ENCODE measurements around the gene HNRNPUL1.
"Not testable (repeated sequence)": the region's sequence is repeated elsewhere in the genome, so short reads cannot be mapped to it uniquely, and the experiment has no call there.

Gene HNRNPUL1

GRCh38 chr19:41269571-41269970, 5.4 kb downstream of the HNRNPUL1 start:
- Histone ChIP-seq H3K4me3 (no peak overlapping the region), H3K4me2 (no peak overlapping the region), H3K9me3 (no peaks in the 10 kb centered on the region), H3K4me1 (peaks cover 25% of the 10 kb centered on the region), H3K27me3 (no peaks in the 10 kb centered on the region), H3K36me3 (peaks cover 81% of the 10 kb centered on the region), H4K20me1 (peaks cover 92% of the 10 kb centered on the region), H3K27ac (no peak overlapping the region), H3K9ac (no peak overlapping the region)
- TF ChIP-seq Cebpa-rat (IDR thresholded peaks at IDR 0.05), result no peak

- no peaks in the 10 kb centered on the region; the same call in 1 of the 2 replicates for H3K4me1 ChIP-seq
- peaks cover 100% of the 10 kb centered on the region for H3K36me3 ChIP-seq
- no peak overlapping the region for H3K9ac ChIP-seq
- no peak overlapping the region for H3K4me3 ChIP-seq
- no peak overlapping the region for H3K4me2 ChIP-seq
- H3K9me3 ChIP-seq, result no peaks in the 10 kb centered on the region
- no peaks in the 10 kb centered on the region for H3K27me3 ChIP-seq
- no peak overlapping the region for H3K27ac ChIP-seq
- peaks cover 100% of the 10 kb centered on the region for H4K20me1 ChIP-seq
- no peak for TF ChIP-seq Cebpa-rat (IDR thresholded peaks at IDR 0.05)
Observed at GRCh38 chr19:41273076-41273475, 8.9 kb downstream of the HNRNPUL1 start.

- TF ChIP-seq Cebpa-rat (IDR thresholded peaks at IDR 0.05), result no peak
- H3K36me3 ChIP-seq, result peaks cover 100% of the 10 kb centered on the region
- no peak overlapping the region for H3K4me2 ChIP-seq
- no peaks in the 10 kb centered on the region for H3K27me3 ChIP-seq
- no peaks in the 10 kb centered on the region for H3K4me1 ChIP-seq
- no peak overlapping the region for H3K4me3 ChIP-seq
- H3K9ac ChIP-seq, result no peak overlapping the region
- no peak overlapping the region for H3K27ac ChIP-seq
- H3K9me3 ChIP-seq, result no peaks in the 10 kb centered on the region
- peaks cover 100% of the 10 kb centered on the region for H4K20me1 ChIP-seq
Observed at GRCh38 chr19:41274802-41275201, 10.6 kb downstream of the HNRNPUL1 start.

GRCh38 chr19:41276231-41276630, 12.1 kb downstream of the HNRNPUL1 start:
- peaks cover 100% of the 10 kb centered on the region for H3K36me3 ChIP-seq
- H3K4me3 ChIP-seq, result no peak overlapping the region

GRCh38 chr19:41278478-41278877, 14.3 kb downstream of the HNRNPUL1 start:
- TF ChIP-seq Cebpa-rat (IDR thresholded peaks at IDR 0.05), result no peak
- H3K27me3 ChIP-seq, result no peaks in the 10 kb centered on the region
- peaks cover 100% of the 10 kb centered on the region for H3K36me3 ChIP-seq
- H3K27ac ChIP-seq, result no peak overlapping the region
- no peak overlapping the region for H3K4me3 ChIP-seq
- H3K4me2 ChIP-seq, result no peak overlapping the region
- H4K20me1 ChIP-seq, result peaks cover 99% of the 10 kb centered on the region
- no peak overlapping the region for H3K9ac ChIP-seq
- H3K4me1 ChIP-seq, result no peaks in the 10 kb centered on the region
- H3K9me3 ChIP-seq, result no peaks in the 10 kb centered on the region

More at GRCh38 chr19:41276231-41276630, 12.1 kb downstream of the HNRNPUL1 start:
- Histone ChIP-seq H4K20me1 (peaks cover 100% of the 10 kb centered on the region), H3K4me1 (no peaks in the 10 kb centered on the region), H3K4me2 (no peak overlapping the region), H3K9me3 (no peaks in the 10 kb centered on the region), H3K27ac (no peak overlapping the region), H3K27me3 (no peaks in the 10 kb centered on the region), H3K9ac (no peak overlapping the region)
- peak; percentile 67 for TF ChIP-seq Cebpa-rat (IDR thresholded peaks at IDR 0.05)

GRCh38 chr19:41288673-41289530, 24.7 kb downstream of the HNRNPUL1 start:
- peaks cover 98% of the 10 kb centered on the region for H3K36me3 ChIP-seq
- no peak overlapping the region for H3K4me2 ChIP-seq
- no peaks in the 10 kb centered on the region for H3K4me1 ChIP-seq
- no peak overlapping the region for H3K9ac ChIP-seq
- H3K27ac ChIP-seq, result no peak overlapping the region
- no peaks in the 10 kb centered on the region for H3K27me3 ChIP-seq
- H3K4me3 ChIP-seq, result no peak overlapping the region
- H3K9me3 ChIP-seq, result no peaks in the 10 kb centered on the region
- no peak for TF ChIP-seq Cebpa-rat (IDR thresholded peaks at IDR 0.05)
- peaks cover 97% of the 10 kb centered on the region for H4K20me1 ChIP-seq

- H3K27ac ChIP-seq, H3K27me3 ChIP-seq, H3K4me1 ChIP-seq, H3K4me2 ChIP-seq, H3K4me3 ChIP-seq, H3K9me3 ChIP-seq, H3K9ac ChIP-seq: not testable (repeated sequence)
- Histone ChIP-seq H3K36me3 (peaks cover 98% of the 10 kb centered on the region), H4K20me1 (peaks cover 97% of the 10 kb centered on the region)
Observed at GRCh38 chr19:41289814-41290213, 25.6 kb downstream of the HNRNPUL1 start.

GRCh38 chr19:41294393-41294792, 30.2 kb downstream of the HNRNPUL1 start:
- Histone ChIP-seq H3K9me3 (no peaks in the 10 kb centered on the region), H4K20me1 (peaks cover 100% of the 10 kb centered on the region), H3K27ac (no peak overlapping the region), H3K4me2 (no peak overlapping the region), H3K4me3 (no peak overlapping the region), H3K36me3 (peaks cover 100% of the 10 kb centered on the region), H3K4me1 (peaks cover 52% of the 10 kb centered on the region), H3K27me3 (no peaks in the 10 kb centered on the region), H3K9ac (no peak overlapping the region)
- no peak for TF ChIP-seq Cebpa-rat (IDR thresholded peaks at IDR 0.05)

- Histone ChIP-seq H3K4me2 (peak overlapping the region; percentile 77; the same call in 1 of the 2 replicates), H3K27ac (no peak overlapping the region), H3K4me1 (peaks cover 63% of the 10 kb centered on the region), H3K36me3 (peaks cover 100% of the 10 kb centered on the region), H3K27me3 (no peaks in the 10 kb centered on the region), H3K4me3 (no peak overlapping the region), H3K9ac (peak overlapping the region; percentile 28; the same call in 1 of the 2 replicates), H3K9me3 (no peaks in the 10 kb centered on the region), H4K20me1 (peaks cover 100% of the 10 kb centered on the region)
- TF ChIP-seq Cebpa-rat (IDR thresholded peaks at IDR 0.05), result no peak
Observed at GRCh38 chr19:41295499-41295898, 31.3 kb downstream of the HNRNPUL1 start.

GRCh38 chr19:41296433-41296871, 32.3 kb downstream of the HNRNPUL1 start:
- Histone ChIP-seq H3K4me1 (peaks cover 72% of the 10 kb centered on the region), H4K20me1 (peaks cover 100% of the 10 kb centered on the region), H3K27me3 (no peaks in the 10 kb centered on the region), H3K9me3 (no peaks in the 10 kb centered on the region), H3K27ac (peak overlapping the region; percentile 80; the same call in 1 of the 2 replicates), H3K9ac (peak overlapping the region; percentile 28), H3K36me3 (peaks cover 99% of the 10 kb centered on the region), H3K4me2 (peak overlapping the region; percentile 77), H3K4me3 (no peak overlapping the region)
- no peak for TF ChIP-seq Cebpa-rat (IDR thresholded peaks at IDR 0.05)
